Measurements from ENCODE around the gene TTC39A.

TTC39A gene

GRCh38 chr1:51336004-51336403 lies 5.6 kb upstream of the TTC39A start:
- no peaks in the 10 kb centered on the region for H3K36me3 Mint-ChIP-seq (ENCODE audit: low read depth)
- H3K4me3 Mint-ChIP-seq = no peak overlapping the region
- TF ChIP-seq CTCF (IDR thresholded peaks at IDR 0.05; ENCODE audit: unreplicated experiment in 3 of 3) = no peak
- H3K27ac Mint-ChIP-seq = no peak overlapping the region
- H3K9me3 Mint-ChIP-seq = no peaks in the 10 kb centered on the region
- peaks cover 5% of the 10 kb centered on the region for H3K4me1 Mint-ChIP-seq
- peaks cover 20% of the 10 kb centered on the region for H3K27me3 Mint-ChIP-seq (ENCODE audit: low read depth)

DNA sequence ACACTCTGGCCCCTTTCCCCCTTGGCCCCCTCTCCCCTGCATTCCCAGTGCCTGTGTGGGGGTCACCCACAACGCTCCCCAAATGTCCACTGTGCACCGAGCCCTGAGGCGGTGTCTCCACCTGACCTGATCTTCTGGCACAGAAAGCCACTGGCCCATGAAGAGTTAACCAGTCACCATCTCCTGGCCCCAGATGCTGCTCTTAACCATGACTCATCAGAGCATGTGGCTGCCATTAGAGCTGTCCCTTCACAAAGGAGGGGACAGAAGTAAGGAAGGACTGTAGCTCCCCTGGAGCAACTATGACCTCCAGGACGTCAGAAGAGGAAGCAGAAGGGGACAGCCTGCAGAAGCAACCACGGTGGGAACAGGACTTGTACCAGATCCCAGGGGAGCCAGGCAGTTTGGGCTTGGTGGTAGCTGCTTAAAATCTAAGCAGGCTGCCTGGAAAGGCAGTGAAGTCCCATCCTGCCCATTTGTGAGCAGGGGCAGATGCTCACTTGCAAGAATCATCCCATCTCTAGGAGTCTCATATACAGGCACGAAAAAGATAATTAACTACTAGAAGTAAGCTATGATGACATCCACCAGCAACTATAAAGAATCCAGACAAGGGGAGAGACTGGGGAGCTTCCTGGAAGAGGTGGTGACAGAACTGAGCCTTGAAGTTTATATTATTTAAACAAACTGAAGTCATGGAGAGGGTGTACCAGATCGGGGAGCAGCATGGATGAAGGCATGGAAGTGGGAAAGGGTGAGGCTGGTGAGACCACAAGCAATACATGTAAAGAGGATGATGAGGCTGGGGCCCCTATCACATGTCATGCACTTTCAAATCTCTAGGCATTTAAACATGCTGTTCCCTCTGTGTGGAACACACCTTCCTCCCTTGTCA lies 1.1 kb upstream of the TTC39A start:
- H3K4me1 Mint-ChIP-seq = peaks cover 16% of the 10 kb centered on the region
- H3K36me3 Mint-ChIP-seq (ENCODE audit: low read depth) = no peaks in the 10 kb centered on the region
- TF ChIP-seq CTCF (IDR thresholded peaks at IDR 0.05; ENCODE audit: unreplicated experiment in 3 of 3) = no peak
- H3K27me3 Mint-ChIP-seq (ENCODE audit: low read depth) = peaks cover 19% of the 10 kb centered on the region
- peak overlapping the region; percentile 75 to 91 (median 90) for H3K27ac Mint-ChIP-seq
- no peaks in the 10 kb centered on the region for H3K9me3 Mint-ChIP-seq
- H3K4me3 Mint-ChIP-seq = peak overlapping the region; percentile 84 to 91 (median 87)

DNA sequence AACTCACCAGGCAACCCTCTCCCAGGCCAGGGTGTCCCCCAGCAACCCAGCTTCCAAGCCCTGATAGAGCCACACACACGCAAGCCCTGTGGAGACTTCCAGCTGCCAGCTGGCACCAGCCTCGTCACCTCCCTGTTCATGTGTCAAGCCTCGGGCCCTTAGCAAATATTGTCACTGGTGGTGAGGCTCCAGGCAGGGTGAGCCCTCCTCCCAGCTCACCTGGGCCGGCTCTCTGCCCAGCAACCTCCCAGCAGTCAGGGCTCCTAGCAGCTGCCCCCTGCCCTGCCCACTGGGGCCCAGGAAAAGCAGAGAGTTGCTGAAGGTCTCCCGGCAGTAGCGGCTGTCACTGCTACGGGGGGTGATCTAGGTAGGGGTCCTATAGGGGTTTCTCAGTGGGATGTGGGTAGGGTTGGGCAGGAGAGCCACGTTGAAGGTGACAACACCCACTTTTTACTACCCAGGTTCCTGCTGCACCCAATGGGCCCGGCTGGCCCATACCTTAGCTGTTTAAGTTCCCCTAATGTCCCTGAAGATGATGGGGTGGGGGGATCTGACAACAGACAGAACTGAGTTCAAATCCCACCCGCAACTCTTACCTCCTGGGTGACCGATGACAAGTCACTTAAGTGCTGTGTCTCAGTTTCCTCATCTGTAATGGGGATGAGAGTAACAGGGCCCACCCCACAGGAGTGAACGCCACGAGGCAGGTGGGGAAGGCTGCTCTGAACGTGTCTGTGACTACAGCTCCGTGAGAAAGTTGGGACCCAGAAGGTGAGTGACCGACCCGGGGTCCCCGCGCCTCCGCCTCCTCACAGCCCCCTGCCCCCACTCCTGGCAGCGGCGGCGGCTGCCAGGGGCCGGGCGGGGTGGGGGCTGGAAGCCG lies 678 bp downstream of the TTC39A start:
- H3K4me1 Mint-ChIP-seq = peaks cover 21% of the 10 kb centered on the region
- H3K27me3 Mint-ChIP-seq (ENCODE audit: low read depth) = peaks cover 27% of the 10 kb centered on the region
- TF ChIP-seq CTCF (IDR thresholded peaks at IDR 0.05; ENCODE audit: unreplicated experiment in 3 of 3) = no peak
- peak overlapping the region in 2 of 3 experiments; percentile 0 to 71 for H3K27ac Mint-ChIP-seq
- no peaks in the 10 kb centered on the region for H3K9me3 Mint-ChIP-seq
- no peaks in the 10 kb centered on the region for H3K36me3 Mint-ChIP-seq (ENCODE audit: low read depth)
- peak overlapping the region; percentile 71 to 82 (median 77) for H3K4me3 Mint-ChIP-seq

DNA sequence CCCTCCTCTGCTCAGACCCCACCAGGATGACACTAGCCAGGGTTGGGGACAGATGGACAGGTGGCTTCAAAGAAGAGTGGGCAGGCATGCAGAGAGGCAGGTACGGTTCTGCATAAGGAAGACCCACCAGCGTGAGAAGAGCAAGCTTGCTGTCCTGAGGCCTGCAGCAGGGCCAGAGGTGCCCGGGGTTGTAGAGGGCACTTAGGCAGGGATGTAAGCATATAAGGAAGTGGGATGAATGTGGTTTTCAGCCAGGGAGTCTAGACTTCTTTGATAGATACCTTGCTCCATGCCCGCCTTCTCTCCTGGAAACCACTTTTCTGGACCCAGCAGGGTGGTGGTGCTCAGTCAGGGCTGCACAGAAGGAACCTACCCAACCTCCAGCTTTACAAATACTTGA lies 1.4 kb downstream of the TTC39A start:
- no peaks in the 10 kb centered on the region for H3K9me3 Mint-ChIP-seq
- peaks cover 27% of the 10 kb centered on the region for H3K27me3 Mint-ChIP-seq (ENCODE audit: low read depth)
- peak overlapping the region in 2 of 3 experiments; percentile 0 to 71 for H3K27ac Mint-ChIP-seq

GRCh38 chr1:51328279-51328678 lies 2.1 kb downstream of the TTC39A start:
- TF ChIP-seq CTCF (IDR thresholded peaks at IDR 0.05; ENCODE audit: unreplicated experiment in 3 of 3) = no peak
- Mint-ChIP-seq H3K4me3 (peak overlapping the region; percentile 56 to 60 (median 58)), H3K4me1 (peaks cover 21% of the 10 kb centered on the region), H3K27me3 (ENCODE audit: low read depth) (peaks cover 27% of the 10 kb centered on the region), H3K9me3 (no peaks in the 10 kb centered on the region), H3K27ac (peak overlapping the region in 1 of 3 experiments; percentile 0), H3K36me3 (ENCODE audit: low read depth) (no peaks in the 10 kb centered on the region)

More for the DNA sequence above, 1.4 kb downstream of the TTC39A start:
- TF ChIP-seq CTCF (IDR thresholded peaks at IDR 0.05; ENCODE audit: unreplicated experiment in 3 of 3) = no peak
- H3K4me1 Mint-ChIP-seq = peaks cover 21% of the 10 kb centered on the region
- no peaks in the 10 kb centered on the region for H3K36me3 Mint-ChIP-seq (ENCODE audit: low read depth)
- peak overlapping the region; percentile 71 to 82 (median 77) for H3K4me3 Mint-ChIP-seq
